ENCODE data around the gene GALNT1. TPM values are rescaled to one million over a fixed set of nuclear protein-coding genes. Genes with fewer than 3 reads are reported as not detected.

GALNT1 gene
- total RNA-seq, 4 donors from 2014 or later: 42.7 to 59.7 (median 54.1) TPM

- no peak for TF ChIP-seq CTCF (IDR thresholded peaks at IDR 0.05)
- ATAC-seq (ENCODE audit: low FRiP score) (no peak), DNase-seq (ENCODE audit: low spot score) (no peak)
Measured at GRCh38 chr18:35618289-35618688, 36.7 kb downstream of the GALNT1 start.

GRCh38 chr18:35618696-35619095 is 37.2 kb downstream of the GALNT1 start:
- DNase-seq (ENCODE audit: low spot score): no peak
- ATAC-seq (ENCODE audit: low FRiP score): no peak
- TF ChIP-seq CTCF (IDR thresholded peaks at IDR 0.05): no peak

- ATAC-seq (ENCODE audit: low FRiP score) (no peak), DNase-seq (ENCODE audit: low spot score) (no peak)
- no peak for TF ChIP-seq CTCF (IDR thresholded peaks at IDR 0.05)
Measured at GRCh38 chr18:35619464-35619863, 37.9 kb downstream of the GALNT1 start.

- no peak for ATAC-seq (ENCODE audit: low FRiP score)
Measured at GRCh38 chr18:35619941-35620340, 38.4 kb downstream of the GALNT1 start.

GRCh38 chr18:35620765-35621164 is 39.2 kb downstream of the GALNT1 start:
- TF ChIP-seq CTCF (IDR thresholded peaks at IDR 0.05): no peak

More at GRCh38 chr18:35619941-35620340, 38.4 kb downstream of the GALNT1 start:
- no peak for DNase-seq (ENCODE audit: low spot score)
- no peak for TF ChIP-seq CTCF (IDR thresholded peaks at IDR 0.05)

GRCh38 chr18:35623255-35623654 is 41.7 kb downstream of the GALNT1 start:
- ATAC-seq (ENCODE audit: low FRiP score): no peak
- TF ChIP-seq CTCF (IDR thresholded peaks at IDR 0.05): no peak

More at GRCh38 chr18:35620765-35621164, 39.2 kb downstream of the GALNT1 start:
- ATAC-seq (ENCODE audit: low FRiP score) (no peak), DNase-seq (ENCODE audit: low spot score) (no peak)

GRCh38 chr18:35624146-35624545 is 42.6 kb downstream of the GALNT1 start:
- ATAC-seq (ENCODE audit: low FRiP score) (no peak), DNase-seq (ENCODE audit: low spot score) (no peak)
- TF ChIP-seq CTCF (IDR thresholded peaks at IDR 0.05): no peak

More at GRCh38 chr18:35623255-35623654, 41.7 kb downstream of the GALNT1 start:
- DNase-seq (ENCODE audit: low spot score): no peak
